ENCODE data around the gene PTPRS. TPM values are rescaled to one million over a fixed set of nuclear protein-coding genes. Genes with fewer than 3 reads are reported as not detected.
A peak's percentile ranks its signal among the peaks of the same experiment; 100 is the strongest.

PTPRS gene
- total RNA-seq, 1 donor from 2014 or later, result 167 TPM

GRCh38 chr19:5304486-5304885 lies 36.1 kb downstream of the PTPRS start:
- H3K4me3 Mint-ChIP-seq, result no peak overlapping the region
- Histone ChIP-seq H3K27ac (no peak overlapping the region), H3F3A (ENCODE audit: low read depth) (no peaks in the 10 kb centered on the region), H3K79me2 (ENCODE audit: low read depth) (peaks cover 91% of the 10 kb centered on the region), H3K27me3 (no peaks in the 10 kb centered on the region), H4K20me1 (ENCODE audit: low read depth) (peaks cover 98% of the 10 kb centered on the region), H3K9me3 (ENCODE audit: low read depth) (no peaks in the 10 kb centered on the region), H2AFZ (replicated peaks) (no peak overlapping the region), H3K4me1 (no peaks in the 10 kb centered on the region), H3K4me2 (no peak overlapping the region), H3K9ac (no peak overlapping the region), H3K4me3 (no peak overlapping the region), H3K36me3 (no peaks in the 10 kb centered on the region)
- peak overlapping the region; percentile 28 for H3K27ac Mint-ChIP-seq
- H3K4me1 Mint-ChIP-seq, result peaks cover 12% of the 10 kb centered on the region
- peaks cover 5% of the 10 kb centered on the region for H3K36me3 Mint-ChIP-seq
- no peak for TF ChIP-seq EZH2 (IDR thresholded peaks at IDR 0.05)
- peaks cover 8% of the 10 kb centered on the region for H3K27me3 Mint-ChIP-seq (ENCODE audit: insufficient read depth, low read depth)
- H3K9me3 Mint-ChIP-seq, result no peaks in the 10 kb centered on the region
- no peak for DNase-seq (ENCODE audit: low spot score)

- Histone ChIP-seq H3K27ac (no peak overlapping the region), H4K20me1 (ENCODE audit: low read depth) (peaks cover 98% of the 10 kb centered on the region), H2AFZ (replicated peaks) (no peak overlapping the region), H3K27me3 (no peaks in the 10 kb centered on the region), H3K9me3 (ENCODE audit: low read depth) (no peaks in the 10 kb centered on the region), H3K79me2 (ENCODE audit: low read depth) (peaks cover 91% of the 10 kb centered on the region), H3K4me2 (no peak overlapping the region), H3K4me1 (no peaks in the 10 kb centered on the region), H3K4me3 (no peak overlapping the region), H3F3A (ENCODE audit: low read depth) (no peaks in the 10 kb centered on the region), H3K9ac (no peak overlapping the region), H3K36me3 (no peaks in the 10 kb centered on the region)
- peak overlapping the region; percentile 42 for H3K27ac Mint-ChIP-seq
- peaks cover 11% of the 10 kb centered on the region for H3K36me3 Mint-ChIP-seq
- no peak for DNase-seq (ENCODE audit: low spot score)
- no peak overlapping the region for H3K4me3 Mint-ChIP-seq
- H3K4me1 Mint-ChIP-seq, result peaks cover 10% of the 10 kb centered on the region
- TF ChIP-seq CTCF (IDR thresholded peaks at IDR 0.05) (no peak), EZH2 (IDR thresholded peaks at IDR 0.05) (no peak), EZH2phosphoT487 (IDR thresholded peaks at IDR 0.05) (no peak)
- H3K27me3 Mint-ChIP-seq (ENCODE audit: insufficient read depth, low read depth), result peaks cover 12% of the 10 kb centered on the region
- H3K9me3 Mint-ChIP-seq, result no peaks in the 10 kb centered on the region
Observed at GRCh38 chr19:5303208-5303607, 37.4 kb downstream of the PTPRS start.

GRCh38 chr19:5302396-5302795 lies 38.2 kb downstream of the PTPRS start:
- Mint-ChIP-seq H3K9me3 (no peaks in the 10 kb centered on the region), H3K4me1 (peaks cover 6% of the 10 kb centered on the region), H3K27ac (no peak overlapping the region), H3K36me3 (peaks cover 9% of the 10 kb centered on the region), H3K27me3 (ENCODE audit: insufficient read depth, low read depth) (peaks cover 12% of the 10 kb centered on the region), H3K4me3 (no peak overlapping the region)
- TF ChIP-seq EZH2 (IDR thresholded peaks at IDR 0.05) (no peak), CTCF (IDR thresholded peaks at IDR 0.05) (no peak), EZH2phosphoT487 (IDR thresholded peaks at IDR 0.05) (no peak)
- H3K4me3 ChIP-seq, result no peak overlapping the region
- H3K9ac ChIP-seq, result no peak overlapping the region
- H3K36me3 ChIP-seq, result no peaks in the 10 kb centered on the region
- no peaks in the 10 kb centered on the region for H3K27me3 ChIP-seq
- peaks cover 98% of the 10 kb centered on the region for H4K20me1 ChIP-seq (ENCODE audit: low read depth)
- no peak for DNase-seq (ENCODE audit: low spot score)
- H3K9me3 ChIP-seq (ENCODE audit: low read depth), result no peaks in the 10 kb centered on the region
- no peak overlapping the region for H2AFZ ChIP-seq (replicated peaks)
- H3K4me2 ChIP-seq, result no peak overlapping the region
- peaks cover 91% of the 10 kb centered on the region for H3K79me2 ChIP-seq (ENCODE audit: low read depth)
- H3K27ac ChIP-seq, result peak overlapping the region; percentile 38
- H3F3A ChIP-seq (ENCODE audit: low read depth), result no peaks in the 10 kb centered on the region
- H3K4me1 ChIP-seq, result no peaks in the 10 kb centered on the region

- Mint-ChIP-seq H3K4me3 (no peak overlapping the region), H3K27ac (no peak overlapping the region), H3K4me1 (peaks cover 6% of the 10 kb centered on the region), H3K9me3 (no peaks in the 10 kb centered on the region), H3K27me3 (ENCODE audit: insufficient read depth, low read depth) (peaks cover 10% of the 10 kb centered on the region), H3K36me3 (peaks cover 9% of the 10 kb centered on the region)
- H3K36me3 ChIP-seq, result no peaks in the 10 kb centered on the region
- H3K27ac ChIP-seq, result no peak overlapping the region
- H3K4me3 ChIP-seq, result no peak overlapping the region
- H3K79me2 ChIP-seq (ENCODE audit: low read depth), result peaks cover 93% of the 10 kb centered on the region
- peaks cover 98% of the 10 kb centered on the region for H4K20me1 ChIP-seq (ENCODE audit: low read depth)
- TF ChIP-seq CTCF (IDR thresholded peaks at IDR 0.05) (no peak), EZH2phosphoT487 (IDR thresholded peaks at IDR 0.05) (no peak), EZH2 (IDR thresholded peaks at IDR 0.05) (no peak)
- H3F3A ChIP-seq (ENCODE audit: low read depth), result peaks cover 18% of the 10 kb centered on the region
- DNase-seq (ENCODE audit: low spot score), result no peak
- no peak overlapping the region for H2AFZ ChIP-seq (replicated peaks)
- peaks cover 5% of the 10 kb centered on the region for H3K4me1 ChIP-seq
- no peaks in the 10 kb centered on the region for H3K9me3 ChIP-seq (ENCODE audit: low read depth)
- H3K9ac ChIP-seq, result no peak overlapping the region
- H3K4me2 ChIP-seq, result no peak overlapping the region
- H3K27me3 ChIP-seq, result no peaks in the 10 kb centered on the region
Observed at GRCh38 chr19:5299137-5299536, 41.5 kb downstream of the PTPRS start.

Measured in neural progenitor cell (in vitro differentiated cells).